ENCODE data around the gene ZBED3.
"Not testable (repeated sequence)": the region's sequence is repeated elsewhere in the genome, so short reads cannot be mapped to it uniquely, and the experiment has no call there.

The ZBED3 gene

GRCh38 chr5:77117161-77117560 lies 30.1 kb upstream of the ZBED3 start:
- H4K20me1 ChIP-seq (ENCODE audit: insufficient read depth): no peaks in the 10 kb centered on the region
- no peaks in the 10 kb centered on the region for H3K27me3 ChIP-seq (ENCODE audit: insufficient read depth, low read depth)
- TF ChIP-seq CTCF (conservative IDR thresholded peaks at IDR 0.05; ENCODE audit: low read depth, low read length): no peak
- H2AFZ ChIP-seq (ENCODE audit: low read depth): no peak overlapping the region
- H3K9ac ChIP-seq: no peak overlapping the region
- H3K36me3 ChIP-seq (ENCODE audit: insufficient read depth): no peaks in the 10 kb centered on the region
- no peak overlapping the region for H3K27ac ChIP-seq
- no peaks in the 10 kb centered on the region for H3K4me1 ChIP-seq (ENCODE audit: low read depth, poor library complexity, severe bottlenecking)
- no peak overlapping the region for H3K4me3 ChIP-seq (IDR thresholded peaks at IDR 0.05; ENCODE audit: insufficient read depth, low read depth, low read length)
- H3K79me2 ChIP-seq (ENCODE audit: insufficient read depth, low read depth): no peaks in the 10 kb centered on the region
- no peak overlapping the region for H3K4me2 ChIP-seq

- not testable (repeated sequence) for H3K36me3 ChIP-seq (ENCODE audit: insufficient read depth); H3K9ac ChIP-seq; H4K20me1 ChIP-seq (ENCODE audit: insufficient read depth); H3K4me2 ChIP-seq; H3K4me1 ChIP-seq (ENCODE audit: low read depth, poor library complexity, severe bottlenecking); H3K4me3 ChIP-seq (IDR thresholded peaks at IDR 0.05; ENCODE audit: insufficient read depth, low read depth, low read length); H3K27me3 ChIP-seq (ENCODE audit: insufficient read depth, low read depth); H3K27ac ChIP-seq; H2AFZ ChIP-seq (ENCODE audit: low read depth); H3K79me2 ChIP-seq (ENCODE audit: insufficient read depth, low read depth)
Measured at GRCh38 chr5:77107035-77107434, 19.9 kb upstream of the ZBED3 start.

- no peak overlapping the region for H3K9ac ChIP-seq
- H3K4me1 ChIP-seq (ENCODE audit: low read depth, poor library complexity, severe bottlenecking): no peaks in the 10 kb centered on the region
- no peak overlapping the region for H3K4me2 ChIP-seq
- no peak overlapping the region for H2AFZ ChIP-seq (ENCODE audit: low read depth)
- H3K27ac ChIP-seq: no peak overlapping the region
- no peak for TF ChIP-seq CTCF (conservative IDR thresholded peaks at IDR 0.05; ENCODE audit: low read depth, low read length)
- no peak overlapping the region for H3K4me3 ChIP-seq (IDR thresholded peaks at IDR 0.05; ENCODE audit: insufficient read depth, low read depth, low read length)
- H3K36me3 ChIP-seq (ENCODE audit: insufficient read depth): no peaks in the 10 kb centered on the region
- H3K27me3 ChIP-seq (ENCODE audit: insufficient read depth, low read depth): no peaks in the 10 kb centered on the region
- H4K20me1 ChIP-seq (ENCODE audit: insufficient read depth): no peaks in the 10 kb centered on the region
- no peaks in the 10 kb centered on the region for H3K79me2 ChIP-seq (ENCODE audit: insufficient read depth, low read depth)
Measured at GRCh38 chr5:77104813-77105212, 17.7 kb upstream of the ZBED3 start.

GRCh38 chr5:77103457-77103856 lies 16.4 kb upstream of the ZBED3 start:
- H3K79me2 ChIP-seq (ENCODE audit: insufficient read depth, low read depth): no peaks in the 10 kb centered on the region
- TF ChIP-seq CTCF (conservative IDR thresholded peaks at IDR 0.05; ENCODE audit: low read depth, low read length): no peak
- no peaks in the 10 kb centered on the region for H3K27me3 ChIP-seq (ENCODE audit: insufficient read depth, low read depth)
- no peaks in the 10 kb centered on the region for H3K36me3 ChIP-seq (ENCODE audit: insufficient read depth)
- no peaks in the 10 kb centered on the region for H4K20me1 ChIP-seq (ENCODE audit: insufficient read depth)
- H2AFZ ChIP-seq (ENCODE audit: low read depth): no peak overlapping the region
- no peak overlapping the region for H3K9ac ChIP-seq
- no peaks in the 10 kb centered on the region for H3K4me1 ChIP-seq (ENCODE audit: low read depth, poor library complexity, severe bottlenecking)
- no peak overlapping the region for H3K4me3 ChIP-seq (IDR thresholded peaks at IDR 0.05; ENCODE audit: insufficient read depth, low read depth, low read length)
- no peak overlapping the region for H3K27ac ChIP-seq
- no peak overlapping the region for H3K4me2 ChIP-seq

GRCh38 chr5:77102549-77102948 lies 15.5 kb upstream of the ZBED3 start:
- Histone ChIP-seq H3K36me3 (ENCODE audit: insufficient read depth) (no peaks in the 10 kb centered on the region), H3K4me2 (no peak overlapping the region), H3K4me3 (IDR thresholded peaks at IDR 0.05; ENCODE audit: insufficient read depth, low read depth, low read length) (no peak overlapping the region), H4K20me1 (ENCODE audit: insufficient read depth) (no peaks in the 10 kb centered on the region), H3K9ac (no peak overlapping the region), H2AFZ (ENCODE audit: low read depth) (no peak overlapping the region), H3K27ac (no peak overlapping the region), H3K79me2 (ENCODE audit: insufficient read depth, low read depth) (no peaks in the 10 kb centered on the region), H3K4me1 (ENCODE audit: low read depth, poor library complexity, severe bottlenecking) (no peaks in the 10 kb centered on the region), H3K27me3 (ENCODE audit: insufficient read depth, low read depth) (no peaks in the 10 kb centered on the region)
- TF ChIP-seq CTCF (conservative IDR thresholded peaks at IDR 0.05; ENCODE audit: low read depth, low read length): no peak

Data from KMS-11 (cell line).